ENCODE data around the gene SLC43A1. TPM values are rescaled to one million over a fixed set of nuclear protein-coding genes. Genes with fewer than 3 reads are reported as not detected.

The SLC43A1 gene
- total RNA-seq, 1 donor from 2014 or later, result 5.2 TPM

GRCh38 chr11:57500515-57500914 lies 15.0 kb downstream of the SLC43A1 start:
- TF ChIP-seq CTCF (IDR thresholded peaks at IDR 0.05; ENCODE audit: partially characterized antibody, unreplicated experiment), result no peak
- Mint-ChIP-seq H3K27ac (ENCODE audit: unreplicated experiment) (peak overlapping the region; percentile 10), H3K9me3 (ENCODE audit: unreplicated experiment) (peaks cover 13% of the 10 kb centered on the region), H3K36me3 (ENCODE audit: unreplicated experiment) (no peaks in the 10 kb centered on the region), H3K4me1 (ENCODE audit: low read depth, unreplicated experiment) (peaks cover 36% of the 10 kb centered on the region), H3K27me3 (ENCODE audit: unreplicated experiment) (peaks cover 6% of the 10 kb centered on the region), H3K4me3 (ENCODE audit: unreplicated experiment) (peak overlapping the region; percentile 68)
- no peak for DNase-seq

GRCh38 chr11:57499983-57500461 lies 15.5 kb downstream of the SLC43A1 start:
- no peak for DNase-seq

GRCh38 chr11:57499413-57499982 lies 16.0 kb downstream of the SLC43A1 start:
- peak; percentile 97 for DNase-seq
- H3K27me3 Mint-ChIP-seq (ENCODE audit: unreplicated experiment), result peaks cover 8% of the 10 kb centered on the region
- H3K4me3 Mint-ChIP-seq (ENCODE audit: unreplicated experiment), result peak overlapping the region; percentile 68

More at GRCh38 chr11:57499983-57500461, 15.5 kb downstream of the SLC43A1 start:
- Mint-ChIP-seq H3K4me1 (ENCODE audit: low read depth, unreplicated experiment) (peaks cover 36% of the 10 kb centered on the region), H3K4me3 (ENCODE audit: unreplicated experiment) (peak overlapping the region; percentile 68), H3K36me3 (ENCODE audit: unreplicated experiment) (no peaks in the 10 kb centered on the region), H3K27me3 (ENCODE audit: unreplicated experiment) (peaks cover 6% of the 10 kb centered on the region), H3K27ac (ENCODE audit: unreplicated experiment) (peak overlapping the region; percentile 10), H3K9me3 (ENCODE audit: unreplicated experiment) (peaks cover 13% of the 10 kb centered on the region)
- TF ChIP-seq CTCF (IDR thresholded peaks at IDR 0.05; ENCODE audit: partially characterized antibody, unreplicated experiment), result no peak

GRCh38 chr11:57498540-57498939 lies 17.0 kb downstream of the SLC43A1 start:
- no peaks in the 10 kb centered on the region for H3K36me3 Mint-ChIP-seq (ENCODE audit: unreplicated experiment)
- peaks cover 13% of the 10 kb centered on the region for H3K9me3 Mint-ChIP-seq (ENCODE audit: unreplicated experiment)
- peaks cover 8% of the 10 kb centered on the region for H3K27me3 Mint-ChIP-seq (ENCODE audit: unreplicated experiment)
- no peak overlapping the region for H3K27ac Mint-ChIP-seq (ENCODE audit: unreplicated experiment)
- no peak for DNase-seq
- no peak for TF ChIP-seq CTCF (IDR thresholded peaks at IDR 0.05; ENCODE audit: partially characterized antibody, unreplicated experiment)
- peaks cover 43% of the 10 kb centered on the region for H3K4me1 Mint-ChIP-seq (ENCODE audit: low read depth, unreplicated experiment)
- peak overlapping the region; percentile 12 for H3K4me3 Mint-ChIP-seq (ENCODE audit: unreplicated experiment)

More at GRCh38 chr11:57499413-57499982, 16.0 kb downstream of the SLC43A1 start:
- peaks cover 37% of the 10 kb centered on the region for H3K4me1 Mint-ChIP-seq (ENCODE audit: low read depth, unreplicated experiment)
- no peaks in the 10 kb centered on the region for H3K36me3 Mint-ChIP-seq (ENCODE audit: unreplicated experiment)
- no peak for TF ChIP-seq CTCF (IDR thresholded peaks at IDR 0.05; ENCODE audit: partially characterized antibody, unreplicated experiment)
- H3K27ac Mint-ChIP-seq (ENCODE audit: unreplicated experiment), result peak overlapping the region; percentile 1
- peaks cover 13% of the 10 kb centered on the region for H3K9me3 Mint-ChIP-seq (ENCODE audit: unreplicated experiment)

Measured in glutamatergic neuron (in vitro differentiated cells).